GM19099 (cell line): ENCODE data around the gene TCTN3.
A peak's percentile ranks its signal among the peaks of the same experiment; 100 is the strongest.

Source experiments
- POLR2A ChIP-seq: IDR thresholded peaks from 3 replicates; pipeline ENCODE4 v1.6.1; 2011; ENCODE audit warnings: low read depth; ENCODE audit not compliant: insufficient read length; ENCODE audit errors: extremely low read depth

The TCTN3 gene, protein sequence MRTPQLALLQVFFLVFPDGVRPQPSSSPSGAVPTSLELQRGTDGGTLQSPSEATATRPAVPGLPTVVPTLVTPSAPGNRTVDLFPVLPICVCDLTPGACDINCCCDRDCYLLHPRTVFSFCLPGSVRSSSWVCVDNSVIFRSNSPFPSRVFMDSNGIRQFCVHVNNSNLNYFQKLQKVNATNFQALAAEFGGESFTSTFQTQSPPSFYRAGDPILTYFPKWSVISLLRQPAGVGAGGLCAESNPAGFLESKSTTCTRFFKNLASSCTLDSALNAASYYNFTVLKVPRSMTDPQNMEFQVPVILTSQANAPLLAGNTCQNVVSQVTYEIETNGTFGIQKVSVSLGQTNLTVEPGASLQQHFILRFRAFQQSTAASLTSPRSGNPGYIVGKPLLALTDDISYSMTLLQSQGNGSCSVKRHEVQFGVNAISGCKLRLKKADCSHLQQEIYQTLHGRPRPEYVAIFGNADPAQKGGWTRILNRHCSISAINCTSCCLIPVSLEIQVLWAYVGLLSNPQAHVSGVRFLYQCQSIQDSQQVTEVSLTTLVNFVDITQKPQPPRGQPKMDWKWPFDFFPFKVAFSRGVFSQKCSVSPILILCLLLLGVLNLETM

DNA sequence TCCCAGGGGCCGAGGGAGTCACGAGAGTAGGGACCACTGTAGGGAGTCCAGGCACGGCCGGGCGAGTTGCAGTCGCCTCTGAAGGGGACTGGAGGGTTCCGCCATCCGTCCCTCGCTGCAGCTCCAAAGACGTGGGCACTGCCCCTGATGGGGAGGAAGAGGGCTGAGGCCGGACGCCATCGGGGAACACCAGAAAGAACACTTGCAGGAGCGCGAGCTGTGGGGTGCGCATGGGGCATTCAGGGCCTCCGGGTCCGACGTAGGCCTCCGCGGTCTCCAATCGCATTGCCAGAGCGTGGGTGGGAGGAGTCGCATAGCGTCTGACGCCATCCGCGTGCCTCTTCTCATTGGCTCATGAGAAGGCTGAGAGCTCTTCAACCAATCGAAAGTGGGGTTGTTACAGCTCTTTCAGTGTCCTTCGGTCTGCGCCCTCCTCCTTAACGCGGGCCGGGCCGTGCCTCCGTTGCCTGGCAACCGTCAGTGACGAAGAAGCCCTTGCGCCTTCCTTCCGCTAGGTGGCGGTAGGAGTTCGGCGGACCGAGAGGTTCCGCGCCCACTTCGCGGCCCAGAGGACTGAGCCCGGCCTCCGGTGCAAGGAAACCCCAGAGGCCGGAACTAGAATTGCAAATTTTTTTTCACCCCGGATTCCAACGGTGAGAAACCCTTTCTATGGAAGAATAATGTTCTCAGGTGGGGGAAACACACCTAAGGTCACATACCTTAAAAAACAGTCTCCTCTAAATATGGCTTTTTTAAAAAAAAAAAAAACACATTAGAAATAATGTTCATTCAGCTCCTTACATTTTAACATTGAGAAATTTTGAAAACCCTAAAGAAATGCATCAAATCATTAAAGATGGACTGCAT lies at the start of gene TCTN3:
Gene TCTN3 (minus strand): TSS at position 260 of the 867 bp plus-strand sequence. CDS start 28 bp downstream, at position 232.
- peak; percentile 74 for TF ChIP-seq POLR2A

DNA sequence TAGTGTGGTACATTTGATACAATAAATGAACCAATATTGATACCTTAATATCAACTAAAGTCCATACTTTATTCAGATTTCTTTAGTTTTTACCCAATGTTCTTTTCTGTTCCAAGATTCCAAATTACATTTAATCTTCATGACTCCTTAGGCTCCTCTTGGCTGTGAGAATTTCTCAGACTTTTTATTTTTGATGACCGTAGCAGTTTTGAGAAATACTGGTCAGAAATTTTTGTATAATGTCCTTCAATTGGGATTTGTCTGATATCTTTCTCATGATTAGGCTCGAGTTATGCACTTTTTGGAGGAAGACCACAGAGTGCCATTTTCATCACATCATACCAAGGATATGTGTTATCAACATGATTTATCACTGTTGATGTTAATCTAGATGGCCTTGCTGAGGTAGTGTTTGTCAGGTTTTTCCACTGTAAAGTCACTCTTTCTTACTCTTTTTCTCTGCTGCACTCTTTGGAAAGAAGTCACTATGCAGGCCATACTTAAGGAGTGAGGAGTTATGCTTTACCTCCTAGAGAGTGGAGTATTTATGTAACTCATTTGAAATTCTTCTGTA lies 49.3 kb upstream of the TCTN3 start:
- no peak for TF ChIP-seq POLR2A

DNA sequence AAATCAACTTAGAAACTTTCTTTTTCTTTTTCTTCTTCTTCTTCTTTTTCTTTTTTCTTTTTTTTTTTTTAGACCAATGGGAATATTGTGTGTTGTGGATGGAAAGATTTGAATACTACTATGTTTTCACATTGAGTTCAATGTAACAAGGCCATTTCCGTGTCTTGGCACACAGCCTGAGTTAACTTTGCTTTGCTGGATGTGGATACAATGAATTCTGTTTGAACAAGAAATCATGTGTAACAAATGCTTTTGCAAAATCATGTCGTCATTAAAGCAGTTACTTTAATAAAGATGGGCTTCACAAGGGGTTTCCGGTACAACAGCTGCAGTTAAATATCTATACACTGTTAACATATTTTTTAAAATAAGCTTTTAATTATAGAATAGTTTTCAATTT lies 48.8 kb upstream of the TCTN3 start:
- no peak for TF ChIP-seq POLR2A

DNA sequence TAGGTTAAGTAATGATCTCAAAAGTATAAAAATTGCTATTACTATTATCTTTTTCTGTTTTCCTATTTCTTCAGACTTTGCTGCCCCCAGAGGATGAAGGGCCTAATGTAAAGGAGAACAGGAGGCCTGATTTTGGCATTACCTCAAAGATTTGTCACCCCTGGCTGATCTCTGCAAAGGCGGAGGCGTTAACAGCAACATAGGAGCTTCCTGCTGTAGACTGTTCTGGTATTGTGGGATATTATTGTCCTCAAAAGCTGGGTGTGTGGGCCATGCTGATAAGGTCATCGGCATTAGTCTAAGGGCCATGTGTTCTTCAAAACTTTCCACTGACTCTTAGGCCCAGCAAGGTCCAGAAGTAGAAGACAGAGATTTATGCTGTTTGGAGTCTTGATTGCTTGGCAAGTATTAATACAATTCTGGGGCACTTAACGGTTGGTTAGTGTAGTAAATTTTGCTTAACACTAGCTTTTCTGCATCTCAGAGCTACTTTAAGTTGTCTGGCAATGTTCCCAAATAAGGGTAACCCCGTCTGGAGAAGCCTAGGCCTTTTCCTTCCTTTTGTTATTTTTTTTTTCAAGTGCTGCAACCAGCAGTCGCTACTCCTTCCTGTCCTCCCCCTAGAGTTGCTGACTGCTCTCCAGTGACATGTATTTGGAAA lies 48.2 kb upstream of the TCTN3 start:
- TF ChIP-seq POLR2A, result peak; percentile 34

DNA sequence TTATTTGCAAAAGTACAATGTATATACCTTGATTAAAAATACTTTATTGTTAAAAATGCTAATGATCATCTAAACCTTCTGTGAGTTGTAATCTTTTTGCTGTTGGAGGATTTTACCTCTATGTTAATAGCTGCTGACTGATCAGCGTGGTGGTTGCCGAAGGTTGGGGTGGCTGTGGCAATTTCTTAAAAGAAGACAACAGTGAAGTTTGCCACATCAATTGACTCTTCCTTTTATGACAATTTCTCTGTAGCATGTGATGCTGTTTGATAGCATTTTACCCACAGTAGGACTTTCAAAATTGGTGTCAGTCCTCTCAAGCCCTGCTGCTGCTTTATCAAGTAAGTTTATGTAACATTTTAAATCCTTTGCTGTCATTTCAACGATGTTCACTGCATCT lies 45.3 kb upstream of the TCTN3 start:
- no peak for TF ChIP-seq POLR2A

DNA sequence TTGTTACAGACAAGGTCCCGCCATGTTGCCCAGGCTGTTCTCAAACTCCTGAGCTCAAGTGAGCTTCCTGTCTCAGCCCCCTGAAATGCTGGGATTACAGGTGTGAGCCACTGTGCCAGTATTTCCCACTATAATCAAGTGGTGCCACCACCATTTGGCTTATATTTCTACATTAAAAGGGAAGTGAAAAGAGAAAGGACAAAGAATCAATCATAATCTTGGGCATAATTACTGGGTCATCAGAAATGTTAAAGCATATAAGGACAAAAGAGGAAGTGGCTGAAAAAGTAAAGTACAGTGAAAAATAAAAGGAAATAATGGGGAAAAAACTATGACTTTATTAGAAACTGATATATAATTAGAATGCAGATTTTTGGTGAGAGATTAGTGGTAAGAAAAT lies 36.5 kb upstream of the TCTN3 start:
- no peak for TF ChIP-seq POLR2A

DNA sequence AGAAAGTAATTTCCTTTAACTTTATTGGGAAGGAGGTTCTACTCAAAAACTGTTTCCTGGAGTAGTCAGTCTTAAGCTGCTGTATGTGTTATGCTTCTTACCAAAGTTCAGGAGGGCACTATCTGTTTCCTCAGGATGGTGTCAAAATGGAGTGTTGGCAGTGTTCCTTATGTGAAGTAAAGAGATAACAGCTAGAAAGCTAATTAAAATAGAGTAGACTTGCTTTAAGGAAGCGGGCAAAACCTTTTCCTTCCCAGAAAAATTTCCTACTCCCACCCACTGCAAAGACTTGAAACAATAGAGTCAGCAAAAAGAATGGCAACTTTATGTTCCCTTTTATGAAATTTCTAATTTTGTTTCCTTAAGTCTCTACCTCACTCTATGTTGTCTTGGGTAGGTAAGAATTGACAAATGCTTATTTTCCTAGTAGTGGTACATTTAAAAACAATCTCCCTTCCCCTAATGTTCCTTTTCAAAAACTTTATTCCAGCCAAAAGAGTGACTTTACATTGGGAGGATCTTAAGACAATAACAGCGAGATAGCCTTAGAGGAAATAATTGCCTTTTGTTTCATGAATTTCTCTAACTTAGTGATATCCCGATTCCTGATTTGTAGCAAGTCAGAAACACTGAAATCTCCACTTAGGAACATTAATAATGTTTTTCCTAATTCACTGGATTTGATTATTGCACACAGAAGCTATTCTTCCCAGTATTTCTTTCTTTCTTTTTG lies 35.8 kb upstream of the TCTN3 start:
- TF ChIP-seq POLR2A, result no peak

DNA sequence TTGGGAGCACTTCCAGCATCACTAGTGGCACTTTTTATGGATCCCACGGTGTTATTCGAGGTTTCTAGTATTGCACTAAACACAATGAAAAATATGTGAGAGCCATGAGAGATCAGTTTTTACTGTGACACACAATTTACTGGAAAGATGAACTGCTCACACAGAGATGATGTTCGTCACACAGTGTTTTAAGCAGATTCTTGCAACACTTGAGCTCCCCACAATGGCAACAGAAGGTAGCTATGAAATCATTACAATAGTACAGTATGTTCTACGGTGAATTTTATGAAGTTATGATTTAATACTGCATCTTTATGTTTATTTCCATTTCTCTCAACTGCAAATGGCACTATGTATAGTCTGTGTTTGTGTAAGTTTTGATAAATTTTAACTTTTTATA lies 34.8 kb upstream of the TCTN3 start:
- no peak for TF ChIP-seq POLR2A

DNA sequence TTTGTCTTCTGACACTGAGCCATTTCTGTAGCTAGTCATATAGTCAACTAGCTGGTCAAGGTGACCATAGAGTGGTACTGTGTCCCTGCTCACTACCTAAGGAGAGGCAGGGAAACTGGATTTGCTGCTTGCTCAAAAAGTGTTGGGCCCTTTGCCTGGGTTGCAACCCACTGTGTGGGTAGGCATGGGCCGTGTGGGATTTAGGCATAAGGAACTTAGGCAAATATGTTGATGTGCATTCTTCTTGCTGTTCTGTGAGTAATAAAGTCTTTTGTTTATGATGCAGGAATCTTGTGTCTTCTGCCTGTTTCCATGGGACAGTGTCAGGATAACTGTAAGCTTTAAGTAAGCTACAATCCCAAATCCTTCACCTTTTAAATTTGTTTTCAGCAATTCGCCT lies 23.1 kb upstream of the TCTN3 start:
- TF ChIP-seq POLR2A, result no peak

DNA sequence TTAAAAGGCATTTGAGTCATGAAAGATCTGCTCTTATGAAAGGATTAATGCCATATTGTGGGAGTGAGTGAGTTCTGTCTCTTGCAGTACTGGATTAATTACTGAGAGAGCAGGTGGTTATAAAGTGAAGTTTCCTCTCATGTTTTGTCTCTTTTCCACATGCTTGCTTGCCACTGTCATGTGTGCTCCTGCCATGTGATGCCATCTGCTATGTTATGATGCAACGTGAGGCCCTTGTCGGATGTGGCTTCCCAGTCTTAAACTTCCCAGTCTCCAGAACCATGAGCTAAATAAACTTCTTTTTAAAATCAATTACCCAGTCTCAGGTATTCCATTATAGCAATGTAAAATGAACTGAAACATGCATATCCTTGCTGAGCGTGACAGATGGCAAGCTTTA lies 22.7 kb upstream of the TCTN3 start:
- no peak for TF ChIP-seq POLR2A

DNA sequence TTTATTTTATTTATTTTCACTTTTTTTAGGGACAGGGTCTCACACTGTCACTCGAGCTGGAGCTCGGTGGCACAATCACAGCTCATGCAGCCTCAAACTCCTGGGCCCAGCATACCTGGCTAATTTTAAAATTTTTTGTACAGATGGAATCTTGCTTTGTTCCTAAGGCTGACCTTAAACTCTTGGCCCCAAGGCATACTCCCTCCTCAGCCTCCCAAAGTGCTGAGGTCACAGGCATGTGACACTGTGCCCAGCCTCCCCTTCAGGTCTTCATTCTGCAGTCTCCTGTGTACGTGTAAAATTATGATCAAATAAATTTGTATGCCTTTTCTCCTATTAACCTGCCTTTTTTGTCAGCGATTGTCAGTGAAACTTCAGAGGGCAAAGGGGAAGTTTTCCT lies 17.8 kb upstream of the TCTN3 start:
- no peak for TF ChIP-seq POLR2A

DNA sequence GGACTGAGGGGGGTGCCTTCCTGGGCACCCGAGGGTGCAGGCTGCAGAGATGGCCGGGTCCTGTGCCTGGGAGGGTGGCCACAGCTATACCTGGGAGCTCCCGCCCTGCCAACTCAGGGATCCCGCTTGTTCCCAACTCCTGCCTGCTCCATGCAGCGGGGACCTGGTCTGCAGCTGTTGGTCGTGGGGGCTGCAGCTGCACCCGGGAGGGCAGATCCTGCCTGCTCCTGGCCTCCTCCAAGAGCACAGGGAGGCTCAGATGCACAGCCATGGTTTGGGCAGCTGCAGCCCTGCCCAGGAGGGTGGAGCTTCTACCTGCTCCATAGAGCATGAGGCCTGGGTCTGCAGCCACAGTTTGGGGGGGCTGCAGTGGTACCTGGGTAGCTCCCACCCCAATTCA lies 13.3 kb upstream of the TCTN3 start:
- no peak for TF ChIP-seq POLR2A

DNA sequence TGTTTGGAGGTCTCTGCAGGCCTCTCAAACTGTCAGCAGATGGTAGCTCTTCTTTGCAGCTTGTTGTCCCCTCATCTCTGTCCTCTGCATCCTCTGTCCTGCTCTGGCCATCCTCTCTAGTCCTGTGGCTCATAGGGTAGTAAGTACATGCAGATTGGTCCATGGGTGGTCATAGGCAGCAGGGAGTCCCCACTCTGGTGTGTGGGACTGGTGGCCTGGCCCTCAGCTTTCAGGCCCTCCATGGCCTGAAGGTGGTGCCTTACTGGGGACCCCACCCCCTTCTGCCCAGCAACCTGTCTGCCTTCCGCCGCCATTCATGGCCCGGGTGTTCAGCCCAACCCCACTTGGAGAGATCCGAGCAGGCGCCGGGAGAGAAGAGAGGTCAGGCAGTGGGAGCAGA lies 12.8 kb upstream of the TCTN3 start:
- no peak for TF ChIP-seq POLR2A

DNA sequence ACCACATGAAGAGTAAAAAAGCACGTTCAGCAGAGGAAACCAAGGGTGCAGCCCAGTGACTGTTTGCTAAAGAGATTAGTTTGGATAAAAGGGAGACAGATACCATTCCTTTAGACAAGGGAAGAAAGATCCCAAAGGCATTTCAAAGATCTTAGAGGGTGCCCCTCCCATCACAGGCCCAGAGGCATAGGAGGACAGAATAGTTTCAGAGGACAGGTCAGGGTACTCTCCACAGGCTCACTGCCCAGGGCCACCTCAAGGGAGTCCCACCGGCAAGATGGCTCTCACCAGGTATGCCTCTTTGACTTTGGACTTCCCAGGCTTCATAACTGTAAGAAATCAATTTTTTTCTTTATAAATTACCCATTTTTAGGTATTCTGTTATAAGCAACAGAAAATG lies 4.7 kb upstream of the TCTN3 start:
- no peak for TF ChIP-seq POLR2A
